Measurements from ENCODE around the gene SND1. TPM values are rescaled to one million over a fixed set of nuclear protein-coding genes. Genes with fewer than 3 reads are reported as not detected.

Gene SND1
- total and polyA plus RNA-seq, 12 donors, result 58.9 to 266 (median 132) TPM

GRCh38 chr7:127907110-127908040 is 255.4 kb downstream of the SND1 start:
- no peaks in the 10 kb centered on the region for H3K36me3 ChIP-seq (replicated peaks in 1 of 2)
- no peaks in the 10 kb centered on the region for H3K27me3 ChIP-seq
- no peak for TF ChIP-seq POLR2A (IDR thresholded peaks at IDR 0.05)
- TF ChIP-seq CTCF (IDR thresholded peaks at IDR 0.05), result no peak
- intact Hi-C loops (cut with DNase I), result no loop called here
- no peaks in the 10 kb centered on the region for H3K9me3 ChIP-seq (replicated peaks in 1 of 3)
- 56 to 69% (median 62%) methylated on average over 6 of the region's 6 CpGs for WGBS, 4 donors
- H3K4me1 ChIP-seq (replicated peaks in 1 of 2), result peaks cover 3 to 42% of the 10 kb centered on the region in 2 donors
- H3K4me3 ChIP-seq, result no peak overlapping the region
- no peak for DNase-seq
- no peak overlapping the region for H3K27ac ChIP-seq

- intact Hi-C loops (cut with DNase I), result no loop called here
Measured at GRCh38 chr7:127908430-127909258, 256.6 kb downstream of the SND1 start.

GRCh38 chr7:127909424-127910152 is 257.6 kb downstream of the SND1 start:
- TF ChIP-seq CTCF (IDR thresholded peaks at IDR 0.05) (no peak), POLR2A (IDR thresholded peaks at IDR 0.05) (no peak)
- Histone ChIP-seq H3K4me3 (no peak overlapping the region), H3K4me1 (replicated peaks in 1 of 2) (peaks cover 7 to 44% of the 10 kb centered on the region in 2 donors), H3K27ac (no peak overlapping the region), H3K9me3 (replicated peaks in 1 of 3) (no peaks in the 10 kb centered on the region), H3K27me3 (no peaks in the 10 kb centered on the region), H3K36me3 (replicated peaks in 1 of 2) (no peaks in the 10 kb centered on the region)
- DNase-seq, result no peak
- 68 to 76% (median 72%) methylated on average over 3 of the region's 3 CpGs for WGBS, 4 donors
- intact Hi-C loops (cut with DNase I), result no loop called here

More at GRCh38 chr7:127908430-127909258, 256.6 kb downstream of the SND1 start:
- Histone ChIP-seq H3K4me1 (replicated peaks in 1 of 2) (peaks cover 7 to 44% of the 10 kb centered on the region in 2 donors), H3K27ac (no peak overlapping the region), H3K9me3 (replicated peaks in 1 of 3) (no peaks in the 10 kb centered on the region), H3K27me3 (no peaks in the 10 kb centered on the region), H3K36me3 (replicated peaks in 1 of 2) (no peaks in the 10 kb centered on the region), H3K4me3 (no peak overlapping the region)
- DNase-seq, result no peak
- 84 to 97% (median 91%) methylated on average over 4 of the region's 4 CpGs for WGBS, 4 donors
- no peak for TF ChIP-seq CTCF (IDR thresholded peaks at IDR 0.05)
- no peak for TF ChIP-seq POLR2A (IDR thresholded peaks at IDR 0.05)
